GM12878 (cell line): ENCODE data around the gene CDK2. TPM values are rescaled to one million over a fixed set of nuclear protein-coding genes. Genes with fewer than 3 reads are reported as not detected.
"Not testable (repeated sequence)": the region's sequence is repeated elsewhere in the genome, so short reads cannot be mapped to it uniquely, and the experiment has no call there.

Experiments used
- ATAC-seq: fragments of 200-7000 bp; cut with Tn5 transposase; 3 replicates; pipeline ENCODE4 v1.9.1; 2020; ENCODE audit warnings: mild to moderate bottlenecking, moderate library complexity
- BruUV-seq: library from RNA; stranded (reverse); fragments of 400-500 nt; replicated peaks from 2 replicates; lab custom pipeline; 2021; lab: Mats Ljungman, UMichigan
- CTCF ChIA-PET: fragments of 300-600 bp; sonication (Branson Sonifier 250); formaldehyde crosslinking; extraction: SDS; loops from one replicate; lab custom pipeline; 2021; ENCODE audit warnings: inconsistent platforms; lab: Yijun Ruan, JAX
- POLR2A ChIA-PET: fragments of 350-600 bp; formaldehyde crosslinking; extraction: SDS; loops from one replicate; lab custom pipeline; 2021; ENCODE audit warnings: inconsistent platforms; lab: Charles Lee
- RAD21 ChIA-PET: fragments of 300-600 bp; sonication (Branson Sonifier 250); formaldehyde crosslinking; loops from one replicate; lab custom pipeline; 2023; ENCODE audit warnings: antibody characterized with exemption; ENCODE audit not compliant: unreplicated experiment; lab: Charles Lee
- SMC1A ChIA-PET: fragments of 300-600 bp; sonication (Branson Sonifier 250); formaldehyde crosslinking; loops from one replicate; lab custom pipeline; 2023; ENCODE audit not compliant: unreplicated experiment, uncharacterized antibody; lab: Charles Lee
- DNase-seq: peaks from one replicate; pipeline ENCODE4 v3.0.0-alpha.2; 2011; ENCODE audit warnings: low read depth, low spot score
- FAIRE-seq: peaks from 3 replicates; lab custom pipeline; 2011; peaks lifted over from hg19 to GRCh38; lab: Jason Lieb, UNC
- H2AFZ ChIP-seq: 2 replicates; pipeline ENCODE4 v1.6.0; 2011; ENCODE audit warnings: low read depth, low read length, control low read depth; ENCODE audit not compliant: control insufficient read depth
- H3K27ac ChIP-seq: 2 replicates; pipeline ENCODE4 v1.5.1; 2011; ENCODE audit warnings: control low read depth; ENCODE audit not compliant: control insufficient read depth, insufficient read depth
- H3K27me3 ChIP-seq, 2 experiments: replicated peaks in 1 of 2; 2 replicates each; pipeline versions ENCODE4 v1.6.0 to v1.6.1; 2011; ENCODE audit warnings: low read length in 1 of 2; ENCODE audit not compliant: control insufficient read depth in 2 of 2, insufficient read depth in 2 of 2
- H3K36me3 ChIP-seq, 2 experiments: 2 replicates each; pipeline ENCODE4 v1.5.1; 2011; ENCODE audit warnings: low read length in 1 of 2; ENCODE audit not compliant: control insufficient read depth in 2 of 2, insufficient read depth in 2 of 2
- H3K4me1 ChIP-seq: 2 replicates; pipeline ENCODE4 v1.6.1; 2011; ENCODE audit warnings: mild to moderate bottlenecking, low read length, moderate library complexity, mixed read lengths; ENCODE audit not compliant: control insufficient read depth, insufficient read depth
- H3K4me2 ChIP-seq: 2 replicates; pipeline ENCODE4 v1.6.0; 2011; ENCODE audit warnings: control low read depth; ENCODE audit not compliant: control insufficient read depth, insufficient read depth
- H3K4me3 ChIP-seq: fragments of 200-600 bp; sonication (generic); 2 replicates; pipeline ENCODE4 v1.5.1; 2016
- H3K79me2 ChIP-seq: 2 replicates; pipeline ENCODE4 v1.6.0; 2011; ENCODE audit warnings: low read length; ENCODE audit not compliant: control insufficient read depth, insufficient read depth
- H3K9ac ChIP-seq: 2 replicates; pipeline ENCODE4 v1.8.0; 2011; ENCODE audit warnings: low read length, control low read depth, mixed read lengths; ENCODE audit not compliant: control insufficient read depth, insufficient read depth
- H3K9me3 ChIP-seq: replicated peaks from 3 replicates; pipeline ENCODE4 v1.5.1; 2011; ENCODE audit warnings: mild to moderate bottlenecking, low read length; ENCODE audit not compliant: control insufficient read depth, insufficient read depth
- H4K20me1 ChIP-seq: 2 replicates; pipeline ENCODE4 v1.6.0; 2011; ENCODE audit not compliant: control insufficient read depth, insufficient read depth
- CBX5 ChIP-seq: sonication (generic); IDR thresholded peaks from 2 replicates; pipeline ENCODE4 v1.6.1; 2016; ENCODE audit warnings: low read depth, moderate library complexity, mild to moderate bottlenecking, inconsistent platforms
- HDAC6 ChIP-seq: fragments of 200-600 bp; sonication (generic); IDR thresholded peaks from one replicate; pipeline ENCODE4 v1.8.0; 2017; ENCODE audit warnings: antibody characterized with exemption; ENCODE audit not compliant: unreplicated experiment
- MXI1 ChIP-seq: fragments of 150-350 bp; IDR thresholded peaks from 2 replicates; pipeline ENCODE4 v1.6.1; 2011; ENCODE audit warnings: low read depth, mild to moderate bottlenecking, inconsistent platforms, low read length, improper control_type of control experiment
- NR2F1 ChIP-seq: fragments of 450-650 bp; conservative IDR thresholded peaks from 2 replicates; pipeline ENCODE4 v1.6.1; 2017; ENCODE audit warnings: mild to moderate bottlenecking
- WGBS: methylation state at CpG from one replicate; pipeline ENCODE4 v1.1.6; 2016; ENCODE audit warnings: low lambda C conversion rate; ENCODE audit not compliant: insufficient replicate concordance, insufficient coverage; ENCODE audit errors: missing lambda C conversion rate; 5-methylcytosine and 5-hydroxymethylcytosine counted together
- in situ Hi-C: fragments of 300-500 bp; cut with MboI; formaldehyde crosslinking; loops from 9 replicates; pipeline ENCODE4 v1.14.3; 2018; ENCODE audit warnings: mixed read lengths
- intact Hi-C: fragments of 100-400 bp; cut with micrococcal nuclease; formaldehyde crosslinking; loops from one replicate; pipeline ENCODE4 v1.14.2; 2022; ENCODE audit not compliant: unreplicated experiment
- polyA plus RNA-seq, 11 experiments: library from polyadenylated mRNA; depleted of rRNA in 4 of 11; unstranded in 6 of 11; stranded (reverse) in 5 of 11; fragments of >200 nt; fragmentation: Nextera tagmentation in 4 of 11; fragmentation: Illumina TruSeq in 1 of 11; extraction: Ambion mirVana in 4 of 11; extraction: Trizol in 1 of 11; gene quantifications; 1 replicate in 1 of 11; 2 replicates in 10 of 11; pipeline versions ENCODE4 v1.2.1 to v1.2.3, GENCODE V29; 2011 to 2016; ENCODE audit warnings: inconsistent platforms in 2 of 11, missing spikeins in 2 of 11, low read depth in 1 of 11
- total RNA-seq, 4 experiments: library from RNA; depleted of rRNA in 3 of 4; stranded (reverse); fragments of >200 nt in 3 of 4; fragmentation: Illumina TruSeq in 1 of 4; extraction: Trizol in 1 of 4; gene quantifications; 2 replicates each; pipeline versions ENCODE4 v1.2.1 to v1.2.3, GENCODE V29; 2013 to 2021

The CDK2 gene
- total and polyA plus RNA-seq, 10 of the 15 experiments (the other 5 are each of a cell fraction or from before 2014, with no cell fraction given), result 13.1 to 138 (median 82.2) TPM

DNA sequence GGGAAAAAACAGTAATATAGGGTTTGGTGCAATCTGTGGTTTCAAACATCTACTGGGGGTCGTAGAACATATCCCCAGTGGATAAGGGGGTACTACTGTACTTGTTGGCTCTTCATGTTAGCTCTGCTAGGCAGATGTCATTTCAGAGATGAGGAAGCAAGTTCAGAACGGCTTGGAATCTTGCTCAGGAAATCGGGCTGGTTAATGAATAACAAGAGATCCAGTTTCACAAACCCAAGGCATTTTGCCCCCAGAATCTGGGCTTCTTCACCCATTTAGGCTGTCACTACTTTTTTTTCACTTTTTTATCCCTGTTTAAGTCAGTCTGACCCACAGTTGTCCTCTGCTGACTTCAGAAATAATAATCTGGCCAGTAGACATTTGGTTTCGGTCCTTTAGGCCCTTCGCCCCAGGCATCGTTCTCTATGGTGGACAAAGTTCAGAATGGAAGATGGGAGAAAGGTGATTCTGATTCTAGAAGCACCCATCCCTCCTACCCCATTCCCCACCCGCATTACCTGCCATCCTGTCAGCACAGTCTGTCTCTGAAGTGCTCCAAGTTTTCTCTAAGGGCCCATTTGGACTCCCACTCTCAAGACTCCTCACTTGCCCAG lies 35.0 kb downstream of the CDK2 start:
- Histone ChIP-seq H3K9me3 (no peaks in the 10 kb centered on the region), H3K27me3 (no peaks in the 10 kb centered on the region), H3K9ac (no peak overlapping the region), H3K27ac (no peak overlapping the region), H3K4me1 (no peaks in the 10 kb centered on the region; the same call in 1 of the 2 replicates), H2AFZ (no peak overlapping the region), H3K79me2 (no peaks in the 10 kb centered on the region), H3K4me3 (no peak overlapping the region), H3K36me3 (no peaks in the 10 kb centered on the region; a peak in 1 of 4 replicates), H4K20me1 (no peaks in the 10 kb centered on the region), H3K4me2 (no peak overlapping the region)
- intact Hi-C loops (no loop called here), in situ Hi-C loops (no loop called here)
- no peak for DNase-seq
- TF ChIP-seq NR2F1, result no peak
- no peak for TF ChIP-seq MXI1
- no peak for TF ChIP-seq HDAC6
- no peak for TF ChIP-seq CBX5
- no peak for FAIRE-seq
- WGBS, result 56% methylated on average over 7 of the region's 7 CpGs
- ChIA-PET CTCF (no interaction called here), RAD21 (no interaction called here), SMC1A (no interaction called here), POLR2A (interaction anchor here (0.6 kb wide), 1 partner anchor 56 kb away, joined by 5 read pairs; no protein-coding TSS in a partner anchor)
- no peak for ATAC-seq
- BruUV-seq, result no TSS peak

DNA sequence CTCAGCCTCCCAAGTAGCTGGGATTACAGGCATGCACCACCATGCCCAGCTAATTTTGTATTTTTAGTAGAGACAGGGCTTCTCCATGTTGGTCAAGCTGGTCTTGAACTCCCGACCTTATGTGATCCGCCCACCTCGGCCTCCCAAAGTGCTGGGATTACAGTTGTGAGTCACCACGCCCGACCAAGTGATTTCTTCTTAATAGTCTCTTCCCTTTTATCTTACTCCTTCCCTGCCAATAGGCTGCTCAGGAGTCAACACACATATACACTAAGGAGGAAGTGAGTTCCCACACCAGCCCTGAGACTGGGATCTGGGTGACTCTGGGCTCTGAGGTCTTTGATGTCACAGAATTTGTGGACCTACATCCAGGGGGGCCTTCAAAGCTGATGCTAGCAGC lies 36.7 kb downstream of the CDK2 start:
- ATAC-seq, H3K79me2 ChIP-seq, H3K9ac ChIP-seq, SMC1A ChIA-PET, H3K27me3 ChIP-seq, H3K4me1 ChIP-seq, H3K36me3 ChIP-seq, DNase-seq, H3K4me3 ChIP-seq, H3K27ac ChIP-seq, FAIRE-seq, BruUV-seq, H3K9me3 ChIP-seq, intact Hi-C loops, RAD21 ChIA-PET, H2AFZ ChIP-seq, H4K20me1 ChIP-seq, in situ Hi-C loops, H3K4me2 ChIP-seq: not testable (repeated sequence)
- CTCF ChIA-PET, result interaction anchor here (0.6 to 1.0 kb wide), 2 partner anchors 64 to 269 kb away, joined by 3 to 4 read pairs; no protein-coding TSS in a partner anchor
- WGBS, result 70% methylated on average over 5 of the region's 5 CpGs
- POLR2A ChIA-PET, result interaction anchor here (0.6 to 0.8 kb wide), 3 partner anchors 18 to 1543 kb away, joined by 3 to 6 read pairs (median 3); no protein-coding TSS in a partner anchor
